ENCODE measurements around the gene CPB2.

CPB2 gene

DNA sequence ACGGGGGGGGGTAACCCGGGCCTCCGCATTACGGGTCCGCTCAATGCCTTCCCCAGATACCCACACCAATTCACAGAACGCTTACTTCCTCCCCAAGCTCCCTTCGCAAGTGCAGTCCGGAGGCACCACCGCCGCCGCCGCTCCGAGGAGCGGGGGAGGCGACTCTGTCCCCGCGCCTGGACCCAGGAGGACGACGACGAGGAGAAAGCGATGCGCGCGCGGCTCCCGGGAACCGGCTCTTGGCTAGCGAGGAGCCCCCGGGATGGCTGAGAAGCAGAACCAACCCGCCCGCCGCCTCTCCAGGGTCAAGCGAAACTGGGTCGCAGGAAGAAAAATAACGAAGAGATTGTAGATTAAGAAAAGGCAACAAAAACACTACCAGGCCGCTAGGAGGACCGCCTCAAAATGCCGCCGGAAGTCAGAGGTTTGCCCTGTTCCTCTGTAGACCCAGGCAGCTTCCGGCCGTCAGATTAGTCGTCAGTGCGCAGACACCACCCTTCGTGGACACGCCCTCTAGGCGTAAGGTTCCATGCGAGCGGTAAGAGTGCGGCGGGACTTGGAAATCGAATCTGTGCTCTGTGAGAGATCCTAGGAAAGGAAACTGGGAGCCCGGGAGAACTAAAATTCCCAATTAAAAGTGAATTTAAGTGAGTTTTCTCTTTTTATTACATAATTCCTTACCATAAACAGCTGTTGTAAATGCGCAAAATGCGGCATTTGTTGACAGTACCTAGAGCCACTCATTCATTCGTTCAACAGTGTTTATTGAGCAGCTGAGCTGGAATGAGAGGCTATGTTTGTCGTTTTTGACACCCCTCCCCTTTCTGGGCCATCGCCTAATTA is 52.3 kb downstream of the CPB2 start, which contains the start of gene ZC3H13:
ZC3H13 (minus strand) TSS at position 428 of the 843 bp plus-strand sequence. CDS start 7,239 bp downstream, outside the sequence.
- DNase-seq (ENCODE audit: low read depth in 2 of 2) = peak; percentile 80 to 88

DNA sequence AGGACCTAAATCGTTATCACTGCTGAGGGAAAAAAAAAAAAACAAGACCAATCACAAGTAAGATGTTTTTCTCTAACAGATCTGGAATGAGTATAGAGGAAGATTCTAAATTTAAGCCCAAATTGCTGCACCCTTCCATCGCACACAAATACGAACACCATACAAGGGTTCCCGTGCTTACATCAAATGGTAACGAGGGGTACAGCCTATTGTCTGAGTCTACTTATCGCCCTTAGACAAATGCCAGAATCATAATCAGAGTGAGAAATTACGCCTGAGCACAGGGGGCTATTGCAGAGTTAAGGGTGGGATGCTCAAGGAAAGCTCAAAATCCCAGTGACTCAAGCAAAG is 52.9 kb downstream of the CPB2 start:
- DNase-seq (ENCODE audit: low read depth in 2 of 2) = no peak

DNA sequence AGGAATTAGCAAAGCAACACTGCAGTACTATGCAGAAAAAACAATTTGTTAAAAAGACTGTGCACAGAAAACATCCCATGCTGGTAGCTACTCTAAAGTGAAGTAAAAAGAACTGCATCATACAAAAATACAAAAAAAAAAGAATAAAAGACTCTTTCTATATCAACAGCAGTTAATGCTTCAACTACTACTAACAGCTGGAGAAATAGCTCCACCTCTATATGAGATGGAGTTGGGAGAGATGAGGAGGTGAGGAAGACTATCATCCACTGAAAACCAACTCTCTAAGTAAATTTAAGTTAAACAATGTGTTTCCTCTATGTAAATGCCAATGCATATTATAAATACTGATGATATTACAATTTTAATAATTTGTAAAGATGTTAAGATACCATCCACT is 54.1 kb downstream of the CPB2 start:
- no peak for DNase-seq (ENCODE audit: low read depth in 2 of 2)

DNA sequence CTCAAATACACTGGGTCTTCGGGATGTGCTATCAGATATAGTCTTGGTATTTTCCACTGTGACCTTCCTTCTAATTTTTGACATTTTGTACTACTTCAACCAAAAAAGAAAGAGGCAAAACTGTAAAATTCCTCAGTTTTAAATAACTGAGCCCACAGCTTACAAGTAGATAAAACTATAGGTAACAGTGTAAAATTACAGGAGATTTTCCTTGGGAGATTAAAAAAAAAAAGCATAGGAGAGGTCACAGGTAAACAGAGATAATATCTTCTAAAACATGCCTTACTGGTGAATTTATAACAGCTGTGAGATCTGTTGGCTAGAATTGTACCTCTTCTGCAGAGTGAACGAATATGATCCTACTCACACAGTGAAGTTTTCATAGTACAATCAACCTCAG is 59.4 kb downstream of the CPB2 start:
- no peak for DNase-seq (ENCODE audit: low read depth in 2 of 2)

DNA sequence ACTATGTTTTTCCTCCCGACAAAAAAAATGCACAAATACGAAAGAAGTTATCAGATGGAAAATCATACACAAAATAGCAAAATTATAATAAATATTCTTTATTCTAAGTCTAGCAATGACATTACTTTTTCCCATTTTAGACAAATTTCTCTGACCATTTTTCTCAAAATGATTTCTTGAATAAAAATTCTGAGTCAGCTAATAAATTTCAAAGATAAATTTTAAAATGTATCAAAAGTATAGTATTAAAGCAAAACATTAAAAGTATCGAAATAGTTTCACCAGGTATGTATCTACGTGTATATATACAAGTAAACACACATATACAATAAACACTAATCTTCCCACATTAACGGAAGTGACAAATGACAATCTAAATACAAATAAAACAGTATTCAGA is 61.2 kb downstream of the CPB2 start:
- no peak for DNase-seq (ENCODE audit: low read depth in 2 of 2)

DNA sequence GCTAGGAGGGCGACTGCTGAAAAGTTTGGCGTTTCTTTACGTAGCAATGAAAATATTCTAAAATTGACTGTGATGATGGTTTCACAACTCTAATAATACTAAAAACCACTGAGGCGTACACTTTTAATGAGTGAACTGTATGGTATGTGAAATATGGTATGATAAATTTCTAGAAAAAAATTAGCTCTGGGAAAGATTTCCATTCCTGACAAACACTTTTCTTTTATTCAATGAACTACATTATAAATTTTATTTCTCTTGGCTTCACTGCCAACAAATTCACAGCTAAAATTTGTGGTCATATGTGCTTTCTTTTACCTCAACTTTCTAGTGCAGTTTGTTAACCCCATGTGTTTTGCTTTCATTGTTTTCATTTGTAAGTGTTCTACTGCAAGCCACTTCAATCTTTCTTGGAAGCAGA is 63.4 kb downstream of the CPB2 start:
- DNase-seq (ENCODE audit: low read depth in 2 of 2) = no peak

DNA sequence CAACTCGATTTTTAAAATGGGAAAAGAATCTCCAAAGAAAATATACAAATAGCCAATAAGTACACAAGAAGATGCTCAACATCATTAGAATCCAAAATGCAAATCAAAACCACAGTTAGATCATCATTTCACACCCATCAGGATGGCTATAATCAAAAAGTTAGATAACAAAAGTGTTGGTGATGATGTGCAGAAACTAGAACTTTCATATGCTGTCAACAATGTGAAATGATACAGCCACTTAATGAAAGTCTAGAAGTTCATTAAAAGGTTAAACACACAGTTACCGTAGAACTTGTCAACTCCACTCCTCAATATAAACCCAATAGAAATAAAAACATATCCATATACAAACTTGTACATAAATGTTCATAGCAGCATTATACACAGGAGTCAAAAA is 64.1 kb downstream of the CPB2 start:
- DNase-seq (ENCODE audit: low read depth in 2 of 2) = no peak

DNA sequence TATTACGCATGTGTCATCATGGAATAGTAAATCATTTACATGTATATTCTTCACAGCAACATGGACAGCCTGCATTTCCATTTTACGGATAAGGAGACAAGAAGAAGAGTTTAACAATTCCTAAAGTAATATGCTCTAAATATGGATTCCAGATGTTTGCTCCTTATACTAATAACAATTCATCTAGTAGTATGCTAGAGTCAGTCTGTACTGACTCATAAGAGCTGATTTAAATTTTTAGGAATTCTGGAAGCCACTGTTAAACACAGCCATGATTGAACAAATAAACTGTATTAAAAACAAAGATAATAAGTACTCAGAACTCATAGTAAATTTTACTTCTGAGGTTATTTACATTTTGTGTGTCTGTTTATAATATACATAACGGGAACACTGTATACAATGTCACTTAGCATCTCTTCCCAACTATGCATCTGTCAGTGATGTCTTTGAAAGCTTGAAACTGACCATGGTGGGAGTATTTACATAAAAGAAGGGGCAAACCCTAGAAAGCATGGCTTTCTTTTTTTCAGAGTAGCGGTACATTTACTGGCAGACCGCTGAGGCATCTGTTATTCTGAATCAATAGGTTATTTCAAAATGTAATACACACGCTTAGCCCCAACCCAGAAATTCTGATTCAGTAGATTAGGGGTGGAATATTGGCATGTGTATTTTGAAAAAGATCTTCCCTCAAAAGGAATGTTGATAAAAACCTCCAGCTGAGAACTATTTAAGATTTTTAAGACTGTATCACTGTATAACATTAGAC is 65.2 kb downstream of the CPB2 start:
- DNase-seq (ENCODE audit: low read depth in 2 of 2) = no peak

DNA sequence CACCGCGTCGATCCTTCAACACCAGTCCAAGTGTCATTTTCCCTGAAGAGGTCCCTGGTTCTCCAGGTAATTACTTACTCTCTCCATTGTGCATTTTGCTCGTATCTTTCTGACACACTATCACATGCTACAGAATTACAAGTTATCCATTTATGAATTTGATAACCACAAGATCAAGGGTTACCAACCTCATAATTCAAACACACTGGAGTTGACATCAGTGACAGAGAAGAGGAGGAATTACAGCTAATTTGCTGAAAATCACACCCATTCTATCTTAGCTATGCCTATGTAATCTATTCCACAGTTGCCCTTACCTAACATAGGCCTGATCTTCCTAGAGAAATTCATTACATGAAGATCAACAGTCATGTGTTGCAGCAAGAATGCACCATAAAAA is 66.5 kb downstream of the CPB2 start:
- DNase-seq (ENCODE audit: low read depth in 2 of 2) = no peak

DNA sequence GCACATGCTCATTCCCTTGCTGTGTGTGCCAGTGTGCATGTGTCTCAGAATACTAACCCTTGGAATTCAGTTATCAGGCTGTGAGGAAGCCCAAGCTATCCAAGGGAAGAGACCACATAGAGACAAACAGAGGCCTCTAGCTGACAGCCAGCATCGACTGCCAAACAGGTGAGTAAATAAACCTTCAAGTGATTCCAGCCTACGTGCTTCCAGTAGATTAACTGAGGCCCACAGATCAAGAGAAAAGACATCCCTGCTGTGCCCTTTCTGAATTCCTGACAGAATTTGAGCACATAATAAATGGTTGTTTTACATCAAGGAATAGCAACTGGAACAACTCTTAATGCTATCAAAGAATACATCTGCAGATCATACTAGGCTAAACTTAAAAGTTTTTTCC is 69.8 kb downstream of the CPB2 start:
- DNase-seq (ENCODE audit: low read depth in 2 of 2) = no peak

DNA sequence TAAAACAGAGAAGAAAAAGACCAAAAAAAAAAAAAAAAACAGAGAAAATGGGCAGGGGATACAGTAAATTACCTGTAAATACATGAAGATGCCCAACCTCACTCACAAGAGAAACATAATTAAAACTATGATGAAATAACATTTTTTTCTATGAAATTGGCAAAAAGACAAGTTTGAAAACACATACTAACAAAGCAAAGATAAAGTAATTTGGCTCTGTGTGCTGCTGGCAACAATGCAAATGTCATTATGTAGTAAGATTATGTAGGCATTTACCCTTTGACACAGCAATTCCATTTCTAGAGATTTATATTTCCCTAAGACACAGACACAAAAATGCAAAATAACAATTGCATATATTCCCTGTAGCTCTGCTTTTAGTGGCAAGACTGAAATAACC is 72.5 kb downstream of the CPB2 start:
- DNase-seq (ENCODE audit: low read depth in 2 of 2) = no peak

DNA sequence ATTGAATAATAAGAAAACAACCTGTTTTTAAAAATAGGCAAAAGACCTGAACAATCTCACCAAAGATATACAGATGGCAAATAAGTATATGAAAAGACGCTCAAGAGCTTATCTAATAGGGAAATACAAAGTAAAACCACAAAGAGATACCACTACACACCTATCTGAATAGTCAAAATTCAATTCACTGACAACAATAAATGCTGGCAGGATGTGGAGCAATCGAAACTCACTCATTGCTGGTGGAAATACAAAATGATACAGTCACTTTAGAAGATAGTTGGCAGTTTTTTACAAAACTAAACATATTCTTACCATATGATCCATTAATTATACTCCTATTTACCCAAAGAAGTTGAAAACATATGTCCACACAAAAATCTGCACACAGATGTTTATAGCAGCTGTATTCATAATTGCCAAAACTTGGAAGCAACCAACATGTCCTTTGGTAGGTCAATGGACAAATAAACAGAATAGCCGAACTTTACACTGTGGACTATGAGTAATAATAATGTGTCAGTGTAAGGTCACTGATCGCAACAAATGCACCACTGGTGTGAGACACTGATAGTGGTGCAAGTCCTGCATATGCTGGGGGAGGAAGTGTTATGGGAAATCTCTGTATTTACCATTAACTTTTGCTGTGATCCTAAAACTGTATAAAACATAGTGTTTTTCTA is 73.1 kb downstream of the CPB2 start:
- DNase-seq (ENCODE audit: low read depth in 2 of 2) = no peak

DNA sequence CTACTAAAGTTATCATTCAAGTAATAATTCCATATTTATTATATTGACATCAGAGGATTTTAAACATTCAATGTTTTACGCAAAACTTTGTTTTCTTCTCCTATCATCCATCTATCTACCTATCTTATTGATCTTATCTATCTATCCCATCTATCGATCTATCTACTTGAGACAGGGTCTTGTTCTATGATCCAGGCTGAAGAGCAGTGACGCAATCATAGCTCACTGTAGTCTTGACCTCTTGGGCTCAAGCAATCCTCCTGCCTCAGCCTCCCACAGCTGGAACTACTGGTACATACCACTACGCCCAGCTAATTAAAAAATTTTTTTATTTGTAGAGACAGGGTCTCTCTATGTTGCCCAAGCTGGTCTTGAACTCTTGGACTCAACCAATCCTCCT is 79.7 kb downstream of the CPB2 start:
- no peak for DNase-seq (ENCODE audit: low read depth in 2 of 2)

DNA sequence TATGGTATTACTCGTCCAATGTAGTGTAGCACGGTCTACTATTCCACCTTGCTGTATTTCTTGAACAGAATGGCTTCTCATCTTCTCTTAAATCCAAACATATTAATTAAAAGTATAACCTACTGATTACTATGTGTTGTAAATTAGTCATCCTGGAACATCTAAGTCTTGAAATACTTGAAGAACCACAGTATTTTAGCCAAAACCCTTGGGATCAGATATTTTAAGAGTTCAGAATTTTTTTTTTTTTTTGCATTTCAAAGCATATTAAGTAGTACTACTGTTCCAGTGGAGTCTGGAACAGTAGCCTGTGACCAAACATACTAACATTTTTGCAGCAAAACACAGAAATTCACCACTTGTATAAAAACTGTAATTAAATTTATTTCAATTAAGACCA is 82.4 kb downstream of the CPB2 start:
- DNase-seq (ENCODE audit: low read depth in 2 of 2) = no peak

DNA sequence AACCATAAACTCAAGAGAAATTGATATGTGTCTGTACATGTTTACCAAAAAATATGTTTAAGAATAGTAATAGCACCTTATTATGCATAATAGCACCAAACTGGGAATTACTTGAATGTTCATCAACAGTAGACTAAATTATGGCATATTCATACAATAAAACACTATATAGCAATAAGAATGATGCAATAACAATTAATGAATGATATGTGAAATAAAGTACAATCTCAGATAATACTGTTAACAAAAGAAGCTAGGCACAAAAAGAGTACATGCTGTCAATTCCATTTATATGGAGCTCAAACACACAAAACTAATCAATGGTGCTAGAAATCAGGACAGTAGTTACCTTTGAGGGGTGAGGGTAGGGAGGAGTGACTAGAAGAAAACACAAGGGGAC is 88.6 kb downstream of the CPB2 start:
- no peak for DNase-seq (ENCODE audit: low read depth in 2 of 2)

DNA sequence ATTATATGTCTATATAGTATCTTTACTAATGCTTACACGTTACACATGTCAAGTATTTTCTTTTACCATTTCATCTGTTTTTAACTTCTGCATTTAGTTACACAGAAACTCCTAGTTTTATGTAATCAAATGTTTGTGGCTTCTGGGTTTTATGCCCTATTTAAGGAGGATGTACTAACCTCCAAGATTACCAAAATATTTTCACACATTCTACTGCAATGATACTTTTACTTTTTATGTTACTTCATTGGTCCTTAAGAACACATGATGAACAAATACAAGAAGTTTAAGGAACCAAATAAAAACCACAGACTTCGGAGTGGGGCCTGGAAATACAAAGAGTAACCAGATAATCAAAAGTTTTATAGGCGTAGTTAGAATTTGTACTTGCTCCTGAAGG is 89.5 kb downstream of the CPB2 start:
- DNase-seq (ENCODE audit: low read depth in 2 of 2) = no peak

DNA sequence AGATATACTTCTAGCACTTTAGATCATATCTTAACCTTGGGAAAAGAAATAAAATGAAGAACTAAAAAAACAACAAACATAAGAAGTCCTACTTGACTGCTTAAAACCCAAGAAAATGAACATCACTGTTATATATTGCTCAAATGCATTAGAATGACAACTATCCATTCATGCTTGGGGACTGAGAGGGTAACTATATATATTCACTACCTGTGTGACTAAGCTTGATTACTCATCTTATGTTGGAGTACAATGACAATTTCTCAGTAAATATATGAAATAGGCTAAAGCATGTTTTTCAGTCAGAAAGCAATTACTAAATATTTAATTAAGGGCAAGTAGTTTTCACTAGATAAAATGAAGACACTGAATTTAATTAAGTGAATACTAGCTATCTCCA is 92.4 kb downstream of the CPB2 start:
- DNase-seq (ENCODE audit: low read depth in 2 of 2) = no peak

DNA sequence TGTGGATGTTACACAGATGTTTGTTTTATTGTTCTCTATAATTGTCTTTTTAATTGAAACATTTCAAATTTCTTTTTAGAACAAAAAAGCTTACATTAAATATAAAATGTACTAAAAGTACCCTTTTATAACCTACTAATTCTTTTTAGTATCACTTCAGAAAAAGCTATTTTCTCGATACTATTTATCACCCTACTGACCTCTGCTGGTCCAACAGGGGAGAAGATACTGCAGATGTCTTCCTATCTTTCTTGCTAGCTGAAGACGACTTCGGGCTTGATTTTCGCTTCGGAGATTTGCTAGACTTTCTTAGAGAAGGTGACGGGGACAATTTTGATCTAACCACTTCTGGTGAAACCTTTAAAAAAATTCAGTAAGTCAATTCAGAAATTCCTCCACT is 94.7 kb downstream of the CPB2 start:
- DNase-seq (ENCODE audit: low read depth in 2 of 2) = no peak

DNA sequence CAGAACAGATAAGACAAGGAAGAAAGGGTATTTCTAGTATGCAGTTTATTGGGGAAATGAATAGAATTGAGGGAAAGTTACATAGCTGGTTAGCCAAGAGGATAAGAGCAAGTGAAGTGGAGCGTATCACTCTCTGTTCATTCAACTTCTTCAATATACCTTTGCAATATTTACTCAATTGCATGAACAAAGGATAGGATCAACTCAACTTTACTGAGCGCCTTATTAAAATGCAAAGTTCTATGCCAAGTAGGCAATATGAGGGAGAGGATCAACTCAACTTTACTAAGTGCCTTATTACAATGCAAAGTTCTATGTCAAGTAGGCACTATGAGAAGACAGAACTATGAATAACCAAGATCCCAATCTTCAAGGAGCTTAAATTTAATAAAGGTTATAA is 96.2 kb downstream of the CPB2 start:
- no peak for DNase-seq (ENCODE audit: low read depth in 2 of 2)

DNA sequence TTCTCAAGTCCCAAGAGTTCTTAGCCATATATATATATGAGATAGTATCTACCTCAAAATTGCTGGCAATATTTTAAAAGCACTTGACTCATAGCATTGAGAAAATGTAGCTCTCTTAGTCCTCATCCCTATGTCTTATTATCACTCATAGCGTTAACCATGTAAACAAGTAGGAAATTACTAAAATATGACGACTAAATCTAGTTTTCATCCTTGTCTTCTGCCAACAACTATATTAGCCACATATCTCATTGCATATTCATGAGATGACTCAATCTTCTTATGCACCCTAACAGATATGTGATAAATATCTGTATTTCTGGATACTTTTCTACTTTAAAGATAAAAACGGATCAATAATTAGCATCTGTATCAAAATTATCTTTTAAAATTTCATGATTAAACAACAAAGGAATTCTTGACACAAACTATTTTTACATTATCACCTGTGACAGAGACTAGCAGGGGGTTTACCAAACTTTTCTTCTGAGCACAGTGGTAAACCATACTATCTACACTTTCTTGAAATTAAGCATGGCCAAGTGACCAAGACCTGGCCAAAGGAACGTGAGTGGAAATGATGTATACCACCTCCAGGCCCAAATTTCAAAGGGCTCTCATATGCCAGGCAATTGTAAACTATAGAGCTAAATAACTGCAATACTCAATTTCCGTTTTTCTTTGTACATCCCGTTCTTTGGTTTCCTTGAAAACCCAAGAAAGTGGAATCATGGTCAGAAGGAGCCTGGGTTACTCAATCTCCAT is 98.0 kb downstream of the CPB2 start:
- no peak for DNase-seq (ENCODE audit: low read depth in 2 of 2)

DNA sequence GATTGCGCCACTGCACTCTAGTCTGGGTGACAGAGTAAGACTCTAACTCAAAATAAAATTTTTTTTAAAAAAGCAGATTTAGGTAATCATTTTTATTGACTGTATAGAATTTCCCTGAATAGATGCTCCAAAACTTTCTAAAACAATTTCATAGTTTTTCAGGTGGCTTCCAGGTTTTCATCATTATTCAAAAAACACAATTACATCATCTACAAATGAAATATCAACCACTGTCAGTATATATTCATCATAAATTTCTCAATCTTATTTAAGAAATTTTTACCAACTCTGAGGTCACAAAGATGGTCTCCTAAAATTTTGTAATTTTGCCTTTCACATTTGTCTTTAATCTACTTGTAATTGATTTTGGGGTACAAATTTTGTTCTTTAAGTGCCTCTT is 100.3 kb downstream of the CPB2 start:
- DNase-seq (ENCODE audit: low read depth in 2 of 2) = no peak
